HG03097 (cell line): ENCODE measurements around the gene ACSS3.
"Not testable (repeated sequence)": the region's sequence is repeated elsewhere in the genome, so short reads cannot be mapped to it uniquely, and the experiment has no call there.

Source experiments
- ATAC-seq: cut with Tn5 transposase; IDR thresholded peaks from one replicate; pipeline ENCODE4 v1.9.1; 2021; ENCODE audit not compliant: unreplicated experiment, low FRiP score

ACSS3 gene

DNA sequence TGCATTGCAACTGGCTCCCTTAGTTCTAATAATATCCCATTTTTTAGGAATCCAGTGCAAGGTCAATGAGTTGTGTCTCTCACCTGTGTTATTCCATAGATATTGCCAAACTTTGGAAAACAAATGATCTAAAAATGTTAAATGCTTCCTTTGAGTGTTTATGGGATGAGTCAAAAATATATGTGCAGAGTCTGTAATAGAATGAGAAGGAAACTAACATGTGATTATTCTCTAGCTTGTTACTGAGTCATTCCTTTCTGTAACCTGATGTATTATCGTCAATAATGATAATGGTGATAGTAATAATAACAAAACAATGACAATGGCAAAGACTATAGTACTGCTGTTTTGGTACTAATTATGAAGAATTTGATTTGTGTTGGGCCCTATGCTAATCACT, 11.5 kb downstream of the ACSS3 start:
- no peak for ATAC-seq

DNA sequence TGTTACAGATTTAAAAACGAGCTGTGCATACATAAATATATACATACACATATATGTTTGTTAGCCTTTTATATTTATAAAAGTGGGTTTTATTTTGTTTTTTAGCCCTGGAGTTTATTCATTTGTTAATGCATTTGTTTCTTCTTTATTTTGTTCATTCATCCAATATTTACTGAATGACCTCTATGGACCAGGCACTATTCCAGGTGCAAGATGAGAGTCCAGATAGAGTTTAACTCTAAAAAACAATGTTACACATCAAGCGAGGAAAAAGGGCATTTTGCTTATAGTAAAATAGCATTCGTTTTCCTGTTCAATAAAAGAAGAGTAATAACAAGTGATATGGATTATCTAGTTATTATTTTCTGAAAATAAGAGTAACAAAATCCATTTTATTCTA, 14.2 kb downstream of the ACSS3 start:
- ATAC-seq, result no peak

DNA sequence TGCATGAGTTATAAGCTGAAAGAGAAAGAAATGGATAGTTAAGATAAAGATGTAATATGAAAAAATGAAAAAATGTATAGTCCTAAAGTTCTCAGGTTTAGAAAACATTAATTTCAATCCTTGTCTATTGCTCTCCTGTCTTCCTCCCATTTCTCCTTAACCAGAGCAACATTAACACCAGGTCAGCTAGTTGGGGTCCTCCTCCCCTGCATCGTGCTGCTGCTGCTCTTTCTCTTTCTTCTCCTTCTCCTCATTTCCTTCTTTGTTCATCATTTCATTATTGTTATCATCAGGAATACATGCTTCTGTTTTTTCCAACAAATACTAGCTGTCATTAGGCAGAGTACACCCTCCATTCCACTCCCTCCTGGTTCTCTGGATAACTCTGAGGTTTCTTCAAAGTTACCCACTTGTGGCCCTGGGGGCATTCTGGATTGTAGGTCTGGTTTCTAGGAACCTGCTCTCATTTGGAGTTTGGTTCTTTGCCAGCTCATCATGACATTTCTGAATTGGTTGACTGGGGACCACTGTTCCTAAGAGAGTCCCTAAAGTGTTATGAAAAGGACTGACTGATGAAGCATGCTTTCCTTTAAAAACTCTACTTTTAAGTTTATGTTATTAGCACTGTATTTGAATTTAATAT, 17.0 kb downstream of the ACSS3 start:
- no peak for ATAC-seq

- ATAC-seq, result no peak
Observed at GRCh38 chr12:81095501-81096232, 17.8 kb downstream of the ACSS3 start.

DNA sequence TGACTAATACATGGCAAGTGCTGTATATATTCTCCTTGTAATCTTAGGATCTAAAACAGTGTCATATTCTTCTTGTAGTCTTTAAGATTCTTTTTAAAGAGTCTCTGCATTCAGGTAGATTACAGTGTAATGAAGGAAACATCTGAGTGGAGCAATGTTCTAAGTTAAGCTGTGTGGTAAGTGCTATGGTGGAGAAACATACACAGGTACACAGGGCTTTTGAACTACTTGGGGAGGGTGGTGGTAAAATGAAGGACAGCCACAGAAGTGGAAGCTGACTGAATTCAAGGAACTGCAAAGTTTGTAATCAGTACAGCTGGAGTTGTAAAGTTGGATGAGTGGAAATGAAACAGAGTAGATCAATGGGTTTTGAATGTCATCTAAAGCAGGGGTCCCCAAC, 27.8 kb downstream of the ACSS3 start:
- ATAC-seq, result no peak

GRCh38 chr12:81114226-81114625, 36.3 kb downstream of the ACSS3 start:
- ATAC-seq, result no peak

- ATAC-seq, result not testable (repeated sequence)
Observed at GRCh38 chr12:81119069-81119468, 41.2 kb downstream of the ACSS3 start.

DNA sequence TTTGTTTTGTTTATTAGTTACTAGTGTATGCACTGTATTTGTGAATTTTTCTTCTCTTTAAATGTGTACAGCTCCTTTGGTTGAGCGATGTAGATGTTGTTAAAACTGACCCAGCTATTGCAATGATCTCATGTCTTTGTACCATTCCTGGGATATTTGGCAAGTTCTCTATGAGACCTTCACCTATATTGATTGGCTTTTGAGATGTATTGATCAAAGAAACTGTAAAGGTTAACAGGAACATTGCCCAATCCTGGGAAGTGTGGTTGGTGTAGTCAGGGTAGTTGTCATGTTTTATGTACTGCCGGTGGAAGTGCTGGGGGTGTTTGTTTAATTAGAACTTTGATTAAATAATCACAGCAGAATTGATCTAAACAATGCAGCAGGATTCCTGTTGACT, 43.1 kb downstream of the ACSS3 start:
- ATAC-seq, result no peak

DNA sequence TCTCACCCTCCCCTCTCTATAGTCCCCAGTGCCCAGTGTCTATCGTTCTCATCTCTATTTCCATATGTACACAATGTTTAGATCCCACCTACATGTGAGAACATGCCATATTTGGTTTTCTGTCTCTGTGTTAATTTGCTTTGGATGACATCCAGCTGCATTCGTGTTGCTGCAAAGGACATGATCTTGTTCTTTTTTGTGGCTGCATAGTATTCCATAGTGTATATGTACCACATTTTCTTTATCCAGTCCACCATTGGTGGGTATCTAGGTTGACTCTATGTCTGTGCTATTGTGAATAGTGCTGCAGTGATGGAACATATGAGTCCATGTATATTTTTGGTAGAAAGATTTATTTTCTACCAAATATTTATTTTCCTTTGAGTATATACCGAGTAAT, 45.7 kb downstream of the ACSS3 start:
- no peak for ATAC-seq

DNA sequence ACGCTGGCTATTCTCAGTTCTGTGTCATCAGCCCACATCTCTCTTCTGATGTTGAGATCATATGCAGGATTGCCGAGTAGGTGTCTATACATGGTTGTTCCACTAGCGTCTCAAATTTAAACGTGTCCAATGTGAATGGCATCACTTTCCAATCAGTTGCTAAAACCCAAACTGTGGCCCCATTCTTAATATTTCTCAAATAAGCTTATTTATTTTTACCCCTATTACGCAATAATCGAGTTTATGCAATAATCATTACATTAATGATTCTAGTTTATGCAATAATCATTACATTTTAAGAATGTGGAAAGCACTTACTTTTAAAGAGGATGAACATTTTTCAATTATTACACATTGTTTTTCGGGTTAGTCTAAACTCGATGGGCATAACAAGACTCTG, 47.8 kb downstream of the ACSS3 start:
- no peak for ATAC-seq

DNA sequence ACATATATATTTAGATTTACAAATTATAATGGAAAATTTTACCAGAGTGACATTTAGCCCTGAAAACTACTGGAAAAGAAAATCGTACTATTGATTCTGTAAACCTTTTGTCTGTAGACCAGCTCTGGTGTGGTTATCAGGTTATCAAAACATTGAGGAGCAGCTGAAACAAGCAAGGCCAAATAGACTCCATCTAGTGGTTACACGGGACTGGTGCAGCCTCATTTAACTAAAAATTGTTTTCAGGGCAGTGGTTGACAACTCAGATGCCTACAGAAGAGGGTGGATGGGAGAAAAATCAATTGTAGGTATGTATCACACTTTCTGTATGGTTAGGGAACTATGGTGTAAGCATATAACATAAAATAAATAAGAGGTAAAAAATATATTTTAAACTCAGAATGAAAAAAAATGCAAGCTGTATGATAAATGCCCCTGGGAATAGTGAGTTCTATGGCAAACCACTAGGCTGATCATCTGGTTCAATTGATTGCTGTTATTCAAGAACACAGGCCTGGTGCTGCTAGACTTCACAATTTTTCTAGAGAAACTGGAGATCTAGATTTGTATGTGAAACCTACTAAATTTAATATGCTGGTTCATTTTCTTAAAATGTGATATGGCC, 51.2 kb downstream of the ACSS3 start:
- ATAC-seq, result peak; percentile 86

- ATAC-seq, result no peak
Observed at GRCh38 chr12:81136519-81136918, 58.6 kb downstream of the ACSS3 start.

GRCh38 chr12:81137801-81138200, 59.9 kb downstream of the ACSS3 start:
- no peak for ATAC-seq

DNA sequence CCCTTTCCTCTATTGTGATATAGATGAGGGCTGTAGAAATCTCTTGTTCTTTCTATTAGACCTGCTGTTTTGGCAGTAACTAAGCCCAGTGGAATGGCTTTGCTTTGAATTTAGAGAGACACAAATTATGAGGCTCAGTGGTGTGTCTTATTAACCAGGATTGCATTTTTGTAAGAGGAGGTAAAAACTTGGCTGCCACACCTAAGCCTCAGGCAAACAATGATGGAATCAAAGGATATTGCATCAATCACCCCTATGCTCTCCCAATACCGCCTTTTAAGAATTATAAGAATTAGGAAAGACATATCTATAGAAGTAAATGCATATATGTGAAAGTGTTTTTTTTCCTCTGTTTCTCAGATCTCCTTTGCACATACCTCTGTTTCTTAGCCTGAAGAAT, 63.3 kb downstream of the ACSS3 start:
- ATAC-seq, result no peak

DNA sequence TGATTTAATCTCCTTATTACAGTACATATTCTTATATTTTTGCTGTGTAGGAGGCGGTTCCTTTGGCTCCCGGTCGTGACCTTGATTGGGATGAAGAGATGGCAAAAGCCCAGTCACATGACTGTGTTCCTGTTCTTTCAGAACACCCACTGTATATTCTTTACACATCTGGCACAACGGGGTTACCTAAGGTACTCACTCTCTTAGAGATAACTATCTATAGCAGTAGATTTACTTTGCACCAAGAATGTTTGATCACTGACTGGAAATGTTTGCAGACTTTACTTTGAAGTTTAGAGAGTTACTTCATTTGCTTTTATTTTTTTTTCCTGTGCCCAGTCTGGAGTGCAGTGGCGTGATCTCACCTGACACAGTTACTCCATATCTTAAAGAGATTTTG, 65.2 kb downstream of the ACSS3 start:
- ATAC-seq, result no peak

DNA sequence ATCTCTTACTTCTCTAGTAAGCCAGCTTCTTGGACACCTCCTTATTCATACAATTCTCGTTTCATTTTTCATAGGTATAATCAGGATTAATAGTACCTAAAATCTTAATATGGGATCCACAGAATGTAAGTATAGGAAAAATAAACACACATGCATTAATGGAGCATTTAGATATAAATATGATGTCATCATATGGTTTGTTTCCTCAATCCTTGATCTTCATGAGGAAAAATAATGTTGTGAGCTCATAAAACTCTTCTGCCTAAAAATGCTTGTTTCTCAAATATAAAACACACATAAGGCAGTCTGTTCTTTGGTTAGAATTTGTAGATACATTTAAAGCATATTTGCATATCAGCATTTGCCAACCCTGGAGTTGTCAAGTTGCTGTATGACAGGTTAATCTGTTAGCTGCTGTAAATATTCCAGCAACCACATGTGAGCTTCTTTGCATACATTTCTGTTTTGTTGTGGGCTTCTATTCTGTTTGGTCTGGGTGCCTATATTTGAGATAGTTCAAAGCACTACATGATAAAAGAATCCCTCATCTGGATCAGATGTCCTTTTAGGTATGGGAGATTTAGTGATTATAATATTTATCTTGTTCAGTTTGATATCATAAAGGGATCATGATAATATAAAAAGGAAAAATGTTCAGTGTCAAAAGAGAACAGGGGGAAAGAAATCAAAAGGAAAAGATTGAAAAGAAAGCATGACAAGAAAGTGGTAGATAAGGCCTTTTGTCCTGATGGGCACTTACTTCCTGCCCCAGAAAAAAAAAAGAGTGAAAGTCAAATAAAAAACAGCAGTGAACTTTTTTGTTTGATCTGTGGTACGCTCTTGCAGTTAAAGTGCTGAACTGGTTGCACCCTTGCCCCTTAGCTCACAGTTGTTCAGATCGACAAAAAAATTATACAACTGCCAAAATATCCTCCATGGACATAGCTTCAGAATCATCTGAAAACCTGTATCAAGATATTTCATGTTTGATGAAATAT, 68.6 kb downstream of the ACSS3 start:
- no peak for ATAC-seq

DNA sequence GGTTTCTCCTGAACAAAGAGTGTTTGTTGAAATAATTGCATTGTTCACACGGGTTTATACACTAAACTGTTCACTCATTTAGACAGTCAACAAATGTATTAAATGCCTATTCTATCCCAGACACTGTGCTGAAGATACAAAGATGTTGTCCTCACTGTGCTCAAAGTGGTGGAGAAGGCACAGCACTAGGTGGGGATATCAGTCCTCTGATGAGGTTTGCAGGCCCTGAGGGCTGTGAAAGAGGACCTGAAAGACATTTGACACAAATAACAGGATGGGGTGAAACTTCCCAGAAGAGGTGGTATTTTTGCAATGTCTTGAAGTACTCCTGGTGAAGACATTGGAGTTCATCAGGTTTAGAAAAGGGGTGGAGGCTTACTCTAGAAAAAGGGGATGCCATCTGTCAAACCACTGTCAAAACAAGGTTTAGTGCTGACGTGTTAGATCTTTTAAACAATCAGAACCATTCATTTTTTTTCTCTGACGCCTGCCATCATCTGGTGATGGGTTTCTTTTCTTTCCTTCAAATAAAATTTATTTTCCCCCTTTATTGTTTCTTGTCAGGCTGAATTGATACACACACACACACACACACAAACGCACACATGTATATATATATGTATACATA, 69.5 kb downstream of the ACSS3 start:
- no peak for ATAC-seq

DNA sequence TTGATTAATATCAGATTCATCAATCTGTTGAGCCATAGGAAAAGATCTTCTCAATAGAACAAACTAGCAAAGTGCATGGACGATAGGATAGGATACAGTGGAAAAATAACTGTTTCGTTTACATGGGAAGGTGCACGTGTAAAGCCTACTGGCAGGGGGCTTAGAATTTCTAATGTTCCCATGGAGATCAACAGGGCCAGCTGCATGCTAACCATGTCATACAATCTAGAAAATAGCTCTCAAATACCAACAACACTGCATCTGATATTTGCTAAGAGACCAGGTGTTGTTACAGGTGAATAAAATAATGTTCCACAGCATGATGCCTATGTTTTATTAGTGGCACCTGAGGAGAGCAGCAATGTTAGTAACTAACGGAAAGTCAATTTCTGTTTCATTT, 72.5 kb downstream of the ACSS3 start:
- ATAC-seq, result no peak

DNA sequence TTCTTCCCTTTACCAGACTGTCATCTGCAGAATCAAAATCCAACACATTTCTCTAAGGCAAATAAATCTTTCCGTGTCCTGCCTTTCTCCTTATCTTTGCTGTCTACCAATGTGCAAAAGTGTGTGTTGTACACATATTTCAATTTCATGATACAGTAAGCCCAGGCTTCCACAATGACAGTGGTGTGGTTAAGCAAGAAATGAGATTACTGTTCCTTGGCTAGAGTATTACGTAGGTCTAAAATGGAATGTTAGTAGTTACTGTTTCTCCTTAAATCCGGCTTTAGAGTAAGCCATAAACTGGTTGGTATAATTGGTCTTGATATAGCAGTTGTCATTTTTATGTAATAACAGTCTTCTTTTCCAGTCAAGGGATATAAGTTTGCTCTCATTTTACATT, 82.0 kb downstream of the ACSS3 start:
- no peak for ATAC-seq

GRCh38 chr12:81161680-81162079, 83.8 kb downstream of the ACSS3 start:
- ATAC-seq, result no peak
